H9 (cell line): ENCODE data around the gene GPR171. TPM values are rescaled to one million over a fixed set of nuclear protein-coding genes. Genes with fewer than 3 reads are reported as not detected.

Source experiments
- DNase-seq: peaks from one replicate; pipeline ENCODE4 v3.0.0-alpha.2; 2017
- H2AFZ ChIP-seq: one replicate; pipeline ENCODE4 v1.6.1; 2013; ENCODE audit warnings: mild to moderate bottlenecking, low read length, control low read depth, moderate library complexity
- H2AK5ac ChIP-seq: 2 replicates; pipeline ENCODE4 v1.6.1; 2013; ENCODE audit warnings: low read length, control low read depth, mixed read lengths; ENCODE audit not compliant: insufficient read length
- H2BK120ac ChIP-seq: one replicate; pipeline ENCODE4 v1.6.1; 2013; ENCODE audit warnings: low read depth, mild to moderate bottlenecking, low read length, control low read depth, inconsistent platforms; ENCODE audit not compliant: poor library complexity, severe bottlenecking
- H2BK12ac ChIP-seq: 2 replicates; pipeline ENCODE4 v1.6.1; 2013; ENCODE audit warnings: low read length, control low read depth, mixed read lengths, low read depth; ENCODE audit not compliant: insufficient read length
- H2BK15ac ChIP-seq: 2 replicates; pipeline ENCODE4 v1.6.1; 2013; ENCODE audit warnings: low read depth, low read length, control low read depth
- H2BK20ac ChIP-seq: one replicate; pipeline ENCODE4 v1.6.1; 2013; ENCODE audit warnings: low read depth, mild to moderate bottlenecking, low read length, control low read depth, inconsistent platforms; ENCODE audit not compliant: poor library complexity, severe bottlenecking
- H2BK5ac ChIP-seq: 2 replicates; pipeline ENCODE4 v1.6.1; 2013; ENCODE audit warnings: low read length, control low read depth, mixed read lengths; ENCODE audit not compliant: insufficient read length
- H3K14ac ChIP-seq: 2 replicates; pipeline ENCODE4 v1.6.1; 2013; ENCODE audit warnings: low read length, control low read depth; ENCODE audit not compliant: insufficient read depth
- H3K18ac ChIP-seq: 2 replicates; pipeline ENCODE4 v1.6.1; 2013; ENCODE audit warnings: low read depth, mild to moderate bottlenecking, mixed read lengths, low read length, control low read depth; ENCODE audit not compliant: insufficient read length
- H3K23ac ChIP-seq: 2 replicates; pipeline ENCODE4 v1.6.1; 2013; ENCODE audit warnings: low read length, control low read depth, mixed read lengths, low read depth; ENCODE audit not compliant: insufficient read length
- H3K23me2 ChIP-seq: 2 replicates; pipeline ENCODE4 v1.6.1; 2013; ENCODE audit warnings: low read depth, mild to moderate bottlenecking, mixed read lengths, low read length, control low read depth; ENCODE audit not compliant: insufficient read length, poor library complexity, severe bottlenecking
- H3K27ac ChIP-seq: 2 replicates; pipeline ENCODE4 v1.5.1; 2013; ENCODE audit warnings: low read length, control low read depth, mixed read lengths, low read depth; ENCODE audit not compliant: insufficient read length
- H3K27me3 ChIP-seq: 2 replicates; pipeline ENCODE4 v1.6.1; 2013; ENCODE audit warnings: low read length, control low read depth, inconsistent platforms; ENCODE audit not compliant: insufficient read depth
- H3K4ac ChIP-seq: 2 replicates; pipeline ENCODE4 v1.6.1; 2013; ENCODE audit warnings: low read depth, mild to moderate bottlenecking, control low read depth, inconsistent platforms, low read length, moderate library complexity
- H3K4me1 ChIP-seq: 2 replicates; pipeline ENCODE4 v1.6.1; 2013; ENCODE audit warnings: low read length, control low read depth, inconsistent platforms; ENCODE audit not compliant: insufficient read depth
- H3K4me2 ChIP-seq: 2 replicates; pipeline ENCODE4 v1.6.1; 2013; ENCODE audit warnings: low read length, control low read depth, mixed read lengths; ENCODE audit not compliant: insufficient read length, insufficient read depth
- H3K56ac ChIP-seq: 2 replicates; pipeline ENCODE4 v1.6.1; 2013; ENCODE audit warnings: low read depth, mild to moderate bottlenecking, mixed read lengths, low read length, control low read depth; ENCODE audit not compliant: insufficient read length
- H3K79me1 ChIP-seq: 2 replicates; pipeline ENCODE4 v1.6.1; 2013; ENCODE audit warnings: low read depth, mild to moderate bottlenecking, moderate library complexity, low read length, control low read depth, inconsistent platforms; ENCODE audit not compliant: insufficient read depth, poor library complexity, severe bottlenecking
- H3K79me2 ChIP-seq: 2 replicates; pipeline ENCODE4 v1.6.1; 2013; ENCODE audit warnings: low read length, control low read depth, inconsistent platforms; ENCODE audit not compliant: insufficient read depth
- H3K9ac ChIP-seq: 2 replicates; pipeline ENCODE4 v1.6.1; 2013; ENCODE audit warnings: low read length, control low read depth, mixed read lengths; ENCODE audit not compliant: insufficient read length; ENCODE audit errors: extremely low read depth
- H3K9me3 ChIP-seq: one replicate; pipeline ENCODE4 v1.6.1; 2013; ENCODE audit warnings: low read depth, low read length, inconsistent platforms; ENCODE audit not compliant: control insufficient read depth
- H3T11ph ChIP-seq: one replicate; pipeline ENCODE4 v1.6.1; 2013; ENCODE audit warnings: mild to moderate bottlenecking, low read length, control low read depth, inconsistent platforms
- H4K20me1 ChIP-seq: one replicate; pipeline ENCODE4 v1.6.1; 2013; ENCODE audit not compliant: control insufficient read depth, insufficient read length, insufficient read depth
- H4K5ac ChIP-seq: 2 replicates; pipeline ENCODE4 v1.6.1; 2013; ENCODE audit warnings: low read depth, mild to moderate bottlenecking, mixed read lengths, low read length, control low read depth; ENCODE audit not compliant: insufficient read length
- H4K8ac ChIP-seq: replicated peaks from 2 replicates; pipeline ENCODE4 v1.6.1; 2013; ENCODE audit warnings: low read length, control low read depth, mixed read lengths, low read depth; ENCODE audit not compliant: insufficient read length
- H4K91ac ChIP-seq: 2 replicates; pipeline ENCODE4 v1.6.1; 2013; ENCODE audit warnings: low read depth, mild to moderate bottlenecking, moderate library complexity, mixed read lengths, low read length, control low read depth; ENCODE audit not compliant: insufficient read length
- H3K27ac Mint-ChIP-seq, 3 experiments: 2 replicates in 2 of 3; 3 replicates in 1 of 3; pipeline ENCODE4 v1.8.0; 2020 to 2021; ENCODE audit warnings: mixed read lengths in 3 of 3, mild to moderate bottlenecking in 1 of 3, moderate library complexity in 1 of 3
- H3K27me3 Mint-ChIP-seq: 2 replicates; pipeline ENCODE4 v1.8.0; 2021; ENCODE audit warnings: low read depth, mild to moderate bottlenecking, moderate library complexity, mixed read lengths
- H3K36me3 Mint-ChIP-seq, 3 experiments: 2 replicates in 2 of 3; 3 replicates in 1 of 3; pipeline ENCODE4 v1.8.0; 2020 to 2021; ENCODE audit warnings: low read depth in 3 of 3, mixed read lengths in 3 of 3; ENCODE audit not compliant: insufficient read depth in 1 of 3
- H3K4me1 Mint-ChIP-seq, 2 experiments: 2 replicates each; pipeline ENCODE4 v1.8.0; 2020; ENCODE audit warnings: mixed read lengths in 2 of 2
- H3K4me3 Mint-ChIP-seq, 2 experiments: 2 replicates in 1 of 2; 3 replicates in 1 of 2; pipeline ENCODE4 v1.8.0; 2020 to 2021; ENCODE audit warnings: mild to moderate bottlenecking in 2 of 2, mixed read lengths in 2 of 2, moderate library complexity in 1 of 2
- H3K9me3 Mint-ChIP-seq, 2 experiments: 2 replicates in 1 of 2; 3 replicates in 1 of 2; pipeline ENCODE4 v1.8.0; 2020; ENCODE audit warnings: mild to moderate bottlenecking in 2 of 2, mixed read lengths in 2 of 2, moderate library complexity in 1 of 2
- CTCF ChIP-seq: fragments of 200-600 bp; sonication (generic); conservative IDR thresholded peaks from 3 replicates; pipeline ENCODE4 v1.8.0; 2021; ENCODE audit warnings: antibody characterized with exemption, mild to moderate bottlenecking
- WGBS: extraction: QIAGEN DNeasy Blood & Tissue Kit; methylation state at CpG from one replicate; pipeline ENCODE4 v1.1.7; 2013; ENCODE audit warnings: missing lambda C conversion rate, low lambda C conversion rate, mixed read lengths; ENCODE audit not compliant: insufficient read length; ENCODE audit errors: extremely low coverage; 5-methylcytosine and 5-hydroxymethylcytosine counted together
- total RNA-seq: library from RNA; stranded (reverse); gene quantifications from 2 replicates; pipeline ENCODE4 v1.2.1, GENCODE V29; 2021

The GPR171 gene
- total RNA-seq, 1 experiment from 2014 or later, result not detected

GRCh38 chr3:151236316-151236715 lies 33.3 kb upstream of the GPR171 start:
- no peak overlapping the region for H3K23ac ChIP-seq
- TF ChIP-seq CTCF, result no peak
- no peak overlapping the region for H2BK5ac ChIP-seq
- no peaks in the 10 kb centered on the region for H3K79me2 ChIP-seq
- no peak overlapping the region for H2AFZ ChIP-seq
- no peak overlapping the region for H3K18ac ChIP-seq
- H3K4me2 ChIP-seq, result no peak overlapping the region
- WGBS, result no CpG with 5 or more reads among the region's 2 CpGs
- H3K4me1 ChIP-seq, result no peaks in the 10 kb centered on the region; the same call in 1 of the 2 replicates
- H2BK15ac ChIP-seq, result no peak overlapping the region
- Mint-ChIP-seq H3K27me3 (no peaks in the 10 kb centered on the region), H3K4me3 (no peak overlapping the region), H3K9me3 (peaks cover 1 to 4% of the 10 kb centered on the region in 2 experiments; a peak in 3 of 5 replicates), H3K36me3 (peaks cover 7% of the 10 kb centered on the region in 3 experiments), H3K4me1 (peaks cover 15 to 21% of the 10 kb centered on the region in 2 experiments), H3K27ac (no peak overlapping the region)
- H2AK5ac ChIP-seq, result no peak overlapping the region
- no peak overlapping the region for H3K4ac ChIP-seq
- no peak overlapping the region for H2BK12ac ChIP-seq
- no peak overlapping the region for H4K5ac ChIP-seq
- no peak overlapping the region for H4K91ac ChIP-seq
- H3K14ac ChIP-seq, result no peak overlapping the region
- H3K9me3 ChIP-seq, result no peaks in the 10 kb centered on the region
- DNase-seq, result no peak
- no peaks in the 10 kb centered on the region for H3K27me3 ChIP-seq
- H3K9ac ChIP-seq, result no peak overlapping the region
- H2BK20ac ChIP-seq, result no peak overlapping the region
- H3K79me1 ChIP-seq, result no peaks in the 10 kb centered on the region
- no peaks in the 10 kb centered on the region for H4K20me1 ChIP-seq
- no peak overlapping the region for H3K56ac ChIP-seq
- no peak overlapping the region for H3T11ph ChIP-seq
- no peak overlapping the region for H4K8ac ChIP-seq
- H3K27ac ChIP-seq, result no peak overlapping the region
- H3K23me2 ChIP-seq, result no peaks in the 10 kb centered on the region
- no peak overlapping the region for H2BK120ac ChIP-seq
